GM19043 (cell line): ENCODE data around the gene ANKRD42.

Source experiments
- ATAC-seq: cut with Tn5 transposase; IDR thresholded peaks from one replicate; pipeline ENCODE4 v1.9.1; 2021; ENCODE audit warnings: low read depth; ENCODE audit not compliant: unreplicated experiment

ANKRD42 gene

GRCh38 chr11:83193315-83194280, at the start of gene ANKRD42:
Gene ANKRD42, plus strand, starts transcription at chr11:83193712. Its CDS starts 959 bp downstream, at chr11:83194671.
- ATAC-seq, result peak; percentile 92

- ATAC-seq, result no peak
Measured at GRCh38 chr11:83147895-83148294, 45.6 kb upstream of the ANKRD42 start.

- ATAC-seq, result no peak
Measured at GRCh38 chr11:83150450-83150849, 43.1 kb upstream of the ANKRD42 start.

- ATAC-seq, result no peak
Measured at GRCh38 chr11:83151274-83151977, 42.1 kb upstream of the ANKRD42 start.

GRCh38 chr11:83152264-83152663, 41.2 kb upstream of the ANKRD42 start:
- ATAC-seq, result no peak

- no peak for ATAC-seq
Measured at GRCh38 chr11:83153764-83154163, 39.7 kb upstream of the ANKRD42 start.

GRCh38 chr11:83156144-83156995, 37.1 kb upstream of the ANKRD42 start:
- peak; percentile 92 for ATAC-seq

- ATAC-seq, result no peak
Measured at GRCh38 chr11:83156996-83157593, 36.4 kb upstream of the ANKRD42 start, which contains the start of gene PCF11. Gene PCF11, plus strand, starts transcription at chr11:83157131. Its CDS starts 309 bp downstream, at chr11:83157440.

GRCh38 chr11:83157594-83158356, 35.7 kb upstream of the ANKRD42 start:
- no peak for ATAC-seq

- no peak for ATAC-seq
Measured at GRCh38 chr11:83158357-83158786, 35.1 kb upstream of the ANKRD42 start.

- ATAC-seq, result no peak
Measured at GRCh38 chr11:83158965-83159901, 34.3 kb upstream of the ANKRD42 start.

- ATAC-seq, result no peak
Measured at GRCh38 chr11:83159902-83160865, 33.3 kb upstream of the ANKRD42 start.

GRCh38 chr11:83161610-83162199, 31.8 kb upstream of the ANKRD42 start:
- no peak for ATAC-seq

- ATAC-seq, result peak; percentile 53
Measured at GRCh38 chr11:83162377-83162776, 31.1 kb upstream of the ANKRD42 start.

GRCh38 chr11:83166193-83166866, 27.2 kb upstream of the ANKRD42 start:
- no peak for ATAC-seq

- ATAC-seq, result no peak
Measured at GRCh38 chr11:83168756-83169155, 24.8 kb upstream of the ANKRD42 start.
